ENCODE data around the gene HEYL. TPM values are rescaled to one million over a fixed set of nuclear protein-coding genes. Genes with fewer than 3 reads are reported as not detected.

The HEYL gene
- total RNA-seq, 2 donors from 2014 or later: 45.6 to 91.2 TPM

- Histone ChIP-seq H3K27me3 (replicated peaks; ENCODE audit: insufficient read depth) (no peaks in the 10 kb centered on the region), H3K9me3 (no peaks in the 10 kb centered on the region), H3K4me1 (ENCODE audit: control insufficient read depth in 1 of 2, low read depth in 2 of 2) (peaks cover 0 to 26% of the 10 kb centered on the region in 2 donors), H3K27ac (no peak overlapping the region), H3K36me3 (no peaks in the 10 kb centered on the region), H3K4me3 (no peak overlapping the region)
- TF ChIP-seq CTCF (IDR thresholded peaks at IDR 0.05): no peak
- DNase-seq (ENCODE audit: low spot score) (no peak), ATAC-seq (ENCODE audit: insufficient number of reproducible peaks, low FRiP score, low read depth) (no peak)
These were observed 16.3 kb upstream of the HEYL start for GRCh38 chr1:39655578-39656268.

DNA sequence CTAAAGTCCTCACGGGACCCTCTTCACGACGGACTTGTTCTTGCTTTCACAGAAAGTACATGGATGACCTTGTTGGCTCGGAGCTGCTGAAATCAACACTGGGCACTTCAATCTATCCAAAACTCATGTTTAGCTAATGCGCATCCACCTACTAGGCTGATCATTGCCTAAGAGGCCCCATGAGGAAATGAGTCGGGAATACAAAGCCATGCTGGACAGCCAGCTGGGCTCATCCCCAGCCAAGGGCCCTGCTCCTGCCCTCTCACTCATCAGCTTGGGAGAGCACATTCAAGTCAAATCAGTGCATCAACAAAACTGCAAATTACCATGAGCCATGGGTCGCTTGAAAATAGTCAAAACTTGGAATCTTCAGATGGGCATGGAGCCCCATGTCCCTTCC is 14.8 kb upstream of the HEYL start:
- ATAC-seq (ENCODE audit: insufficient number of reproducible peaks, low FRiP score, low read depth): no peak

DNA sequence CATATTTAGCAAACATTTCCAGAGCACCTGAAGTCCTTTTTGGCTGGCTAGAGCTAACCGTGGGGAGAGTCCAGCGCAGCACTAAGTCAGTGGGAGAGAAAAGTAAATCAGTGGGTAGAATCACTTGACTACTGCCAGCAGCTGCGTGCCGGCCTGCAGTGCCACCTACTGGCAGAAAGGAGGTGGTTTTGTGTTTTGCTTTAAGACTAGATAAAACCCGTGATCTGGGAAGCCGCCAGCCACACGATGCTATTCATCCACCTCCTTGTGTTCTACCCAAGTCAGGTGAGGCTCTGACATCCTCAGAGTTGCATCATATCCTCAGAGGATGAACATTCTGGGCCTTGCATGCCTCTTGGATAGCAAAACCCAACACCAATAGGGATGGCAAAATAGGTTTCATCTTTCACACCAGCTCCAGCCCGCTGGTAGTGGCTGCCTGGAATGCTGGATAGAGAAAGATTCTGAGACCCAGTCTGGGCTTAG is 14.1 kb upstream of the HEYL start:
- H3K27me3 ChIP-seq (replicated peaks; ENCODE audit: insufficient read depth): no peaks in the 10 kb centered on the region
- no peaks in the 10 kb centered on the region for H3K9me3 ChIP-seq
- ATAC-seq (ENCODE audit: insufficient number of reproducible peaks, low FRiP score, low read depth) (peak; percentile 15), DNase-seq (ENCODE audit: low spot score) (no peak)
- no peaks in the 10 kb centered on the region for H3K36me3 ChIP-seq
- no peak overlapping the region for H3K4me3 ChIP-seq
- peaks cover 0 to 26% of the 10 kb centered on the region in 2 donors for H3K4me1 ChIP-seq (ENCODE audit: control insufficient read depth in 1 of 2, low read depth in 2 of 2)
- peak; percentile 95 for TF ChIP-seq CTCF (IDR thresholded peaks at IDR 0.05)
- H3K27ac ChIP-seq: no peak overlapping the region

More for the DNA sequence above, 14.8 kb upstream of the HEYL start:
- Histone ChIP-seq H3K4me3 (no peak overlapping the region), H3K4me1 (ENCODE audit: control insufficient read depth in 1 of 2, low read depth in 2 of 2) (peaks cover 0 to 26% of the 10 kb centered on the region in 2 donors), H3K9me3 (no peaks in the 10 kb centered on the region), H3K36me3 (no peaks in the 10 kb centered on the region), H3K27ac (no peak overlapping the region), H3K27me3 (replicated peaks; ENCODE audit: insufficient read depth) (no peaks in the 10 kb centered on the region)
- DNase-seq (ENCODE audit: low spot score): no peak
- TF ChIP-seq CTCF (IDR thresholded peaks at IDR 0.05): no peak

DNA sequence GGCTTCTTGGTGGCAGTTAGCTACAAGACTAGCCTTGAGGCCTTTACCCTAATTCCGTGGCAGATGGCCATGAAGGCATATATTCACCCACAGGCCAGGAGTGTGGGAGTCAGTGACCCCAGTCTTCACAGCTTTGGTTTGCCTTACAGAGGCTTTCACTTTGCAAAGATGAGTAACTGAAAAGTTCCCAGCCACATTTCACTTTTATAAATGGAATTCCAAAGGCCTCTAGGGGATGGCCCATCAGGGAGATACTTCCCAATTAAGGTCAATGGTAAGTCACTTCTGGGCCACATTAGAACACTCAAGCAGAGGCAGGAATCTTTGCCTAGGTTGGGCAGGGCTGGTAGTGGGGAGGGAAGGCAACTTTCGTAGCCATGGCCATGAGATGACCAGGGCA is 13.1 kb upstream of the HEYL start:
- no peaks in the 10 kb centered on the region for H3K27me3 ChIP-seq (replicated peaks; ENCODE audit: insufficient read depth)
- H3K27ac ChIP-seq: peak overlapping the region; percentile 42 to 48
- no peak overlapping the region for H3K4me3 ChIP-seq
- H3K4me1 ChIP-seq (ENCODE audit: control insufficient read depth in 1 of 2, low read depth in 2 of 2): peaks cover 0 to 30% of the 10 kb centered on the region in 2 donors
- H3K36me3 ChIP-seq: no peaks in the 10 kb centered on the region
- DNase-seq (ENCODE audit: low spot score): no peak
- H3K9me3 ChIP-seq: no peaks in the 10 kb centered on the region
- no peak for ATAC-seq (ENCODE audit: insufficient number of reproducible peaks, low FRiP score, low read depth)
- no peak for TF ChIP-seq CTCF (IDR thresholded peaks at IDR 0.05)

DNA sequence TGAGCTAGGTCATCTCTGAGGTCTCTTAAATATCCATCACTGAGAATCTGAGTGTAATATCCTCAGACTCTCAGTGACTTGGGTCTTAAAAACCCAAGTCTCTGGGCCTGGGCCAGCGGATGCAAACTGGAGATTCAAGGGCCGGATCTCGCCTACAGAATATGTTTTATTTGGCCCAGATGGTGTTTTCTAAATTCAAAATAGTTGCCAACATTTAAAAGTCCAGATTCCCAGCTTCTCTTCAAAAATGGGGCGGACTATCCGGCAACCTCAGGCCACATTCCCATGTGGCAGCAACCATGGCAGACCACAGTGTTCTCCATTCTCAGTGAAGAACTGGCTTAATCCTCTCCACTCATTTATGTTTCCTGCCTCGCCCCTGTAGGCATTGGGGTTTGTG is 12.7 kb upstream of the HEYL start:
- Histone ChIP-seq H3K27me3 (replicated peaks; ENCODE audit: insufficient read depth) (no peaks in the 10 kb centered on the region), H3K4me3 (no peak overlapping the region), H3K9me3 (no peaks in the 10 kb centered on the region), H3K4me1 (ENCODE audit: control insufficient read depth in 1 of 2, low read depth in 2 of 2) (peaks cover 0 to 34% of the 10 kb centered on the region in 2 donors), H3K27ac (peak overlapping the region; percentile 42 to 48), H3K36me3 (no peaks in the 10 kb centered on the region)
- DNase-seq (ENCODE audit: low spot score) (no peak), ATAC-seq (ENCODE audit: insufficient number of reproducible peaks, low FRiP score, low read depth) (no peak)
- no peak for TF ChIP-seq CTCF (IDR thresholded peaks at IDR 0.05)

All from thoracic aorta (tissue), 2 donors.